Measurements from ENCODE around the gene PRIM2.
"Not testable (repeated sequence)": the region's sequence is repeated elsewhere in the genome, so short reads cannot be mapped to it uniquely, and the experiment has no call there.

DNA sequence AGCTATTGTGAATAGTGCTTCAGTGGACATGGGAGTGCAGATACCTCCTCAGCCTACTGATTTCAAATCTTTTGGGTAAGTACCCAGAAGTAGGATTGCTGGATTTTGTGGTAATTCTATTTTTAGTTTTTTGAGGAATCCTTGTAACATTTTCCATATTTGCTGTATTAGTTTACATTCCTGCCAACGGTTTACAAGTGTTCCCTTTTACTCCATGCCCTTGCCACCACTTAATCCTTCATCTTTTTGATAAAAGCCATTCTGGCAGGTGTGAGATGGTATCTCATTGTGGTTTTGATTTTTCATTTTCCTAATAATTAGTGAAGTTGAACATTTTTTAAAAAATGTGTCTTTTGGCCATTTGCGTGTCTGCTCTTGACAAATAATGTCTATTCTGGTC is 125.8 kb downstream of the PRIM2 start:
- TF ChIP-seq, protein P1, sequence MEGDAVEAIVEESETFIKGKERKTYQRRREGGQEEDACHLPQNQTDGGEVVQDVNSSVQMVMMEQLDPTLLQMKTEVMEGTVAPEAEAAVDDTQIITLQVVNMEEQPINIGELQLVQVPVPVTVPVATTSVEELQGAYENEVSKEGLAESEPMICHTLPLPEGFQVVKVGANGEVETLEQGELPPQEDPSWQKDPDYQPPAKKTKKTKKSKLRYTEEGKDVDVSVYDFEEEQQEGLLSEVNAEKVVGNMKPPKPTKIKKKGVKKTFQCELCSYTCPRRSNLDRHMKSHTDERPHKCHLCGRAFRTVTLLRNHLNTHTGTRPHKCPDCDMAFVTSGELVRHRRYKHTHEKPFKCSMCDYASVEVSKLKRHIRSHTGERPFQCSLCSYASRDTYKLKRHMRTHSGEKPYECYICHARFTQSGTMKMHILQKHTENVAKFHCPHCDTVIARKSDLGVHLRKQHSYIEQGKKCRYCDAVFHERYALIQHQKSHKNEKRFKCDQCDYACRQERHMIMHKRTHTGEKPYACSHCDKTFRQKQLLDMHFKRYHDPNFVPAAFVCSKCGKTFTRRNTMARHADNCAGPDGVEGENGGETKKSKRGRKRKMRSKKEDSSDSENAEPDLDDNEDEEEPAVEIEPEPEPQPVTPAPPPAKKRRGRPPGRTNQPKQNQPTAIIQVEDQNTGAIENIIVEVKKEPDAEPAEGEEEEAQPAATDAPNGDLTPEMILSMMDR (conservative IDR thresholded peaks at IDR 0.05; ENCODE audit: low read length): not testable (repeated sequence)
- not testable (repeated sequence) for TF ChIP-seq EZH2phosphoT487 (IDR thresholded peaks at IDR 0.05; ENCODE audit: borderline replicate concordance)
